ENCODE results near the gene TSPAN3. TPM values are rescaled to one million over a fixed set of nuclear protein-coding genes. Genes with fewer than 3 reads are reported as not detected.

Gene TSPAN3
- total RNA-seq, 1 donor from 2014 or later, result 236 TPM

DNA sequence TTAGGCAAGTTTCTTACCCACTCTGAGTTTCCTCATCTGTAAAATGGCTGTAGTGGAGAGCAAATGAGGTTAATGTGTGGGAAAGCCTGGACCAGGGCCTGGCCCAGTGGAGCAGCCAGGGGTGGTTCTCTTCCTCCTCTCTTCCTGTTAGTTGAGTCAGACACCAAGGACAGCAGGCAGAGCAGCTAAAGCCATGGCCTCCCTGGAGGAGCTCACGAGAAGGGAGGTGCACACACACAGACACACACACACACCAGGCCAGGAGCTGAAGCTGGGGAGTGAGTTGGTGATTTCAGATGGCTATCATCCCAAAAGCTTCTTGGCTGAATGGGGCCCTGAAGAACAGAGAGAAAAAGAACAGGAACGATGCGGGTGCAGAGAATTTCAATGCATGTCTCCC is 33.2 kb upstream of the TSPAN3 start:
- Histone ChIP-seq H3K27me3 (ENCODE audit: control insufficient read depth in 3 of 3, insufficient read depth in 3 of 3, low read length in 3 of 3) (no peaks in the 10 kb centered on the region), H3K27ac (ENCODE audit: low read depth, low read length) (no peak overlapping the region), H3K4me3 (ENCODE audit: low read length in 3 of 3) (no peak overlapping the region), H3K36me3 (ENCODE audit: control insufficient read depth in 3 of 3, insufficient read depth in 3 of 3, low read length in 3 of 3) (no peaks in the 10 kb centered on the region), H3K4me1 (ENCODE audit: control insufficient read depth in 3 of 3, insufficient read depth in 3 of 3, low read length in 3 of 3) (peaks cover 25 to 34% (median 28%) of the 10 kb centered on the region in 3 donors), H3K9me3 (ENCODE audit: control insufficient read depth in 3 of 3, low read length in 3 of 3) (no peaks in the 10 kb centered on the region), H3K9ac (ENCODE audit: low read depth in 1 of 3, low read length in 3 of 3) (no peak overlapping the region)

DNA sequence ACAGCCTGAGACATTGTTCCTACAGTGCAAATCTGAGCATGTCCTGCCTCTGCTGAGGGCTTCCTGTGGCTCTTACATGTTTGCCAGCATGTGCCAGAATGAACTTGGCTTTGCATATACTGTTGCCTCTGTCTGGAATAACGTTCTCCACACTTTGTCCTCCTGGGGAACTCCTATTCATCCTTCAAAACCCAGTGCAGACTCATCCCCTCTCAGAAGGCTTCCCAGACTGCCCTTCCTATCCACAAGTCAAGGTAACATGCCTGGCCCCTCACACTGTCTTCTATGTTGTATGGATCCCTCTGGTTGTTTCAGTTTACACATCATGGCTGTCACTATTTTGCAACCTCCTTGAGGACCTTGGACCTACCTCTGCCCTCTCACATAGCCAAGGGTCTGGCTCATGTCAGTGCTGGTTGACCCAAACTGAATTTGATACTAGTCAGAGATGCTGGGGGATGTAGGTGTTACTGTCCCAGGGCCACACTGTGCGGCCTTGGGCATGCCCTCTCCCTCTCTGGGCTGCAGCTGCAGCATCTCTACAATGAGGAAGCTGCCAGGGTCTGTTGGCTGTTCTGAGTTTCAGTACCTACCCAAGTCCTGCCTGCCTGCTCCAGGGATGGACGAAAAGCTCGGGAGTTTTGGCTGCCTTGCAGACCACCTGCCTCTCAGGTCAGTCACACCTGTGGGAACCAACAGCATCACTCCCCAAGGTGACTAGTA is 29.0 kb upstream of the TSPAN3 start:
- no peak overlapping the region for H3K27ac ChIP-seq (ENCODE audit: low read depth, low read length)
- H3K4me3 ChIP-seq (ENCODE audit: low read length in 3 of 3), result no peak overlapping the region
- no peaks in the 10 kb centered on the region for H3K27me3 ChIP-seq (ENCODE audit: control insufficient read depth in 3 of 3, insufficient read depth in 3 of 3, low read length in 3 of 3)
- H3K36me3 ChIP-seq (ENCODE audit: control insufficient read depth in 3 of 3, insufficient read depth in 3 of 3, low read length in 3 of 3), result no peaks in the 10 kb centered on the region
- peaks cover 5 to 10% (median 6%) of the 10 kb centered on the region in 3 donors for H3K4me1 ChIP-seq (ENCODE audit: control insufficient read depth in 3 of 3, insufficient read depth in 3 of 3, low read length in 3 of 3)
- H3K9ac ChIP-seq (ENCODE audit: low read depth in 1 of 3, low read length in 3 of 3), result no peak overlapping the region
- no peaks in the 10 kb centered on the region for H3K9me3 ChIP-seq (ENCODE audit: control insufficient read depth in 3 of 3, low read length in 3 of 3)

DNA sequence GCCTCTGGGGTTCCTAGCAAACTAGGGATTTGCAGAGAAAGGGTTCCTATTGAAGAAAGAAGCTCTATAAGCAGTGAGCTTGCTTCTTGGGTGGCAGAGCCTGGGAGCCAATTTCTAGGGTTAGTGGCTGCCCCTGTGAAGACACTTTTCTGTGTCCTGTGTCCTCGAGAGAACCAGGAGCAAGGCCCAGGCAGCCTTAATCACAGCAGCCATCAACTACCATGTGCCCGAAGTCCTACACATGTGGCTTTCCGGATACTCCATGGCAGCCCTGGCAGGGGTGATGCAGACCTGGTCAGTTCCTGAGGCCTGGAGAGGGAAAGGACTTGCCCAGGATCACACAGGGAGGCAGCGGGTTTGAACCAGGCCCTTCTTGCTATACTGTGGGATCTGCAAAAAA is 27.7 kb upstream of the TSPAN3 start:
- H3K4me3 ChIP-seq (ENCODE audit: low read length in 3 of 3), result no peak overlapping the region
- no peak overlapping the region for H3K27ac ChIP-seq (ENCODE audit: low read depth, low read length)
- no peaks in the 10 kb centered on the region for H3K4me1 ChIP-seq (ENCODE audit: control insufficient read depth in 3 of 3, insufficient read depth in 3 of 3, low read length in 3 of 3)
- H3K9ac ChIP-seq (ENCODE audit: low read depth in 1 of 3, low read length in 3 of 3), result no peak overlapping the region
- H3K9me3 ChIP-seq (ENCODE audit: control insufficient read depth in 3 of 3, low read length in 3 of 3), result no peaks in the 10 kb centered on the region
- H3K27me3 ChIP-seq (ENCODE audit: control insufficient read depth in 3 of 3, insufficient read depth in 3 of 3, low read length in 3 of 3), result no peaks in the 10 kb centered on the region
- no peaks in the 10 kb centered on the region for H3K36me3 ChIP-seq (ENCODE audit: control insufficient read depth in 3 of 3, insufficient read depth in 3 of 3, low read length in 3 of 3)

DNA sequence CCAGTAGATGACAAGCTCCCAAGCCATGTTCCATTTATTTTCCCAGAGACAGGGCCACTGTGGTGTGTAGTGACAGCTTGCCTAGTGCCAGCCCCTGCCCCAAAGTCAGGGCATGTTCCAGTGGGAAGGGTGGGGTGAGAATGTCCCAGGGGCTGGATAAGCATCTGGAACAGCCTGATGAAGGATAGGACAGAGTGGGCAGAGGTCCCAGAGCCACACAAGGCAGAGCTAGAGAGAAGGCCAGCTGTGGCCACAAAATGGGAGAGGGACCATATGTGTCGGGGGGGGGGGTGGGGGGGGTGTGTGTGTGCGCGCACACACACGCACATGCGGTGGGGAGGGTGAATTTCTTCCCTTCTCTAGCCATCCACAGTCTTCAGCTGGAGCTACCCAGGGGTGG is 27.0 kb upstream of the TSPAN3 start:
- no peak overlapping the region for H3K27ac ChIP-seq (ENCODE audit: low read depth, low read length)
- H3K4me1 ChIP-seq (ENCODE audit: control insufficient read depth in 3 of 3, insufficient read depth in 3 of 3, low read length in 3 of 3), result no peaks in the 10 kb centered on the region
- no peaks in the 10 kb centered on the region for H3K9me3 ChIP-seq (ENCODE audit: control insufficient read depth in 3 of 3, low read length in 3 of 3)
- H3K36me3 ChIP-seq (ENCODE audit: control insufficient read depth in 3 of 3, insufficient read depth in 3 of 3, low read length in 3 of 3), result no peaks in the 10 kb centered on the region
- no peak overlapping the region for H3K4me3 ChIP-seq (ENCODE audit: low read length in 3 of 3)
- H3K27me3 ChIP-seq (ENCODE audit: control insufficient read depth in 3 of 3, insufficient read depth in 3 of 3, low read length in 3 of 3), result no peaks in the 10 kb centered on the region
- H3K9ac ChIP-seq (ENCODE audit: low read depth in 1 of 3, low read length in 3 of 3), result no peak overlapping the region

DNA sequence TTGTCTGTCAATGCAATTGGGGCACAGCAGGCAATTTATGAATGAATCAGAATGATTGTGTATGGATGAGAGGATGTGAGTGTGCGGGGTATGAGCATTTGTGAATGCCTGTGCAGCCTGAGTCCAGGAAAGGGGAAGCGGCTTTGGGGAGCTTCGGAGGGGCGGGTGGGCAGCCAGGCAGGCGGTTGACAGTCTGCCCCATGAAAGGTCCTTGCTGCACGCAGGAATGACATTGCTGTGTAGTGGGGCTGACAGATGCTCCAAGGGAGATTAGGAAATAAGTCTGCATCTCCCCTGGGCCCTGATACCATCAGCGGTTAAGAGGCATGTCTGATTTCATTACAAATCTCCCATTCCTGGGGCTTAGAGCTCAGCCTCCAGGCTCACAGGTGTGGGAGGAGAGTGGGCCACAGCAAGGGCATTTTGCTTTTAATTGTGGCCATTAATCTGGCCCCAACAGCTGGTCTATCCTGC is 26.4 kb upstream of the TSPAN3 start:
- no peak overlapping the region for H3K4me3 ChIP-seq (ENCODE audit: low read length in 3 of 3)
- H3K4me1 ChIP-seq (ENCODE audit: control insufficient read depth in 3 of 3, insufficient read depth in 3 of 3, low read length in 3 of 3), result no peaks in the 10 kb centered on the region
- no peaks in the 10 kb centered on the region for H3K9me3 ChIP-seq (ENCODE audit: control insufficient read depth in 3 of 3, low read length in 3 of 3)
- H3K9ac ChIP-seq (ENCODE audit: low read depth in 1 of 3, low read length in 3 of 3), result no peak overlapping the region
- H3K27me3 ChIP-seq (ENCODE audit: control insufficient read depth in 3 of 3, insufficient read depth in 3 of 3, low read length in 3 of 3), result no peaks in the 10 kb centered on the region
- no peaks in the 10 kb centered on the region for H3K36me3 ChIP-seq (ENCODE audit: control insufficient read depth in 3 of 3, insufficient read depth in 3 of 3, low read length in 3 of 3)
- H3K27ac ChIP-seq (ENCODE audit: low read depth, low read length), result no peak overlapping the region

DNA sequence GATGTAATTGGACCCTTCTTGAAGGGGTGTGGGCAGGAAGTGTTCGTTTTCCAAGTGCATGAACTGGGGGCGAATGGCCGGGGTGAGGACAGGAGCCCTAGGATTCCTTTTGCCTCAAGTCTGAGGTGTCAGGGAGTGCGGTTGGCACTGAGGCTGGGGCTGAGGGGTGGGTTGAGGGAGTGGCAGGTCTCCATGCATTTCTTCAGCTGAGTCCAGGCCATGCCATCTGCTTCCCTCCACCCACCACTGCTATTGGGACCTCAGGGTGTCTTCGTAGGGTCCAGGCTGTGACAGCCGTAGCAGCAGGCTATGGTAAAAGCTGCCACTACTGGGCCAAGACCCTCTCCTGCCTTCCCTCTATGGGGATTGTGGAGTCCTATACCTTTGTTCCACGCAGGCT is 25.6 kb upstream of the TSPAN3 start:
- no peaks in the 10 kb centered on the region for H3K4me1 ChIP-seq (ENCODE audit: control insufficient read depth in 3 of 3, insufficient read depth in 3 of 3, low read length in 3 of 3)
- H3K27ac ChIP-seq (ENCODE audit: low read depth, low read length), result no peak overlapping the region
- no peaks in the 10 kb centered on the region for H3K9me3 ChIP-seq (ENCODE audit: control insufficient read depth in 3 of 3, low read length in 3 of 3)
- H3K27me3 ChIP-seq (ENCODE audit: control insufficient read depth in 3 of 3, insufficient read depth in 3 of 3, low read length in 3 of 3), result no peaks in the 10 kb centered on the region
- H3K9ac ChIP-seq (ENCODE audit: low read depth in 1 of 3, low read length in 3 of 3), result no peak overlapping the region
- H3K4me3 ChIP-seq (ENCODE audit: low read length in 3 of 3), result no peak overlapping the region
- no peaks in the 10 kb centered on the region for H3K36me3 ChIP-seq (ENCODE audit: control insufficient read depth in 3 of 3, insufficient read depth in 3 of 3, low read length in 3 of 3)

DNA sequence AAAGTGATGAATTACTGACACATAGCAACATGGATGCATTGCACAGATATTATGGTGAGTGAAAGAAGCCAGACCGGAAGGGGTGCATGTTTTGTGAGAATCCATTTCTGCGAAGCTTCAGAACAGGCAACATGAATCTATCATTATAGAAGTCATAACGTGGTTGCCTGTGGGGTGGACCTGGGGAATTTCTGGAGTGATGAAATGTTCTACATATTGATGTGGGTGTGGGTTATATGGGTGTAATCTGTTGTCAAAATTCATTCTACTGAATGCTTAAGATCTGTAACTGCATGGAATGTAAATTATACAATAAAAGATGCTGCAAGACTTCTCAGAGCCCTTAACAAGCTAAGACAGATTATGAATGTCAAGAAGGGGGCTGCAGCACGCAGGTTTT is 25.2 kb upstream of the TSPAN3 start:
- no peaks in the 10 kb centered on the region for H3K9me3 ChIP-seq (ENCODE audit: control insufficient read depth in 3 of 3, low read length in 3 of 3)
- H3K4me3 ChIP-seq (ENCODE audit: low read length in 3 of 3), result no peak overlapping the region
- H3K27ac ChIP-seq (ENCODE audit: low read depth, low read length), result no peak overlapping the region
- H3K36me3 ChIP-seq (ENCODE audit: control insufficient read depth in 3 of 3, insufficient read depth in 3 of 3, low read length in 3 of 3), result no peaks in the 10 kb centered on the region
- no peaks in the 10 kb centered on the region for H3K27me3 ChIP-seq (ENCODE audit: control insufficient read depth in 3 of 3, insufficient read depth in 3 of 3, low read length in 3 of 3)
- H3K9ac ChIP-seq (ENCODE audit: low read depth in 1 of 3, low read length in 3 of 3), result no peak overlapping the region
- no peaks in the 10 kb centered on the region for H3K4me1 ChIP-seq (ENCODE audit: control insufficient read depth in 3 of 3, insufficient read depth in 3 of 3, low read length in 3 of 3)

DNA sequence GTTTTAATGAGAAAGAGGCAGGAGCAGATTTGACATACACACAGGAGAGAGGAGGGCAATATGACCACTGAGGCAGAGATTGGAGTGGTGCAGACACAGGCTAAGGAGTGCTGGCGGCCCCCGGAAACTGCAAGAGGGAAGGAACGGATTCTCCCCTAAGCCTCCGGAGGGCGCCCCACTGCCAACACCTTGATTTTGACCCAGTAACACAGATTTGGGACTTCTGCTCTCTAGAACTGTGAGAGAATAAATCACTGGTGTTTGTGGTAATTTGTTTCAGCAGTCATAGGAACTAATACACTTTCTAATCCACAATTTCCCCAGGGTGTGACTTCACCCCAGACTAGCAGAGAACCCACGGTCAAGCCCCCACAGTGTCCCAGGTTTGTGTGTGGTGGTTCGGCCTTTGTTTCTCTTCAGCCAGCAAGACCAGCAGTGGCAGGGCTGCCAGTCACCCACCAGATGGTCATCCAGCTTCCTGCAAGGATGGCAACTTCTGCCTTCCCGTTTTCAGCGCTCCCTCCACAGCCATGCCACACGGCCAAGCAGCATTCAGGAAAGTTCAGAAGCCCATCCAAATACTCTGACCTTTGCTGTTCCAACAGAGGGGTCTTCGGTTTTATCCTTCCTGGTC is 23.6 kb upstream of the TSPAN3 start:
- Histone ChIP-seq H3K9ac (ENCODE audit: low read depth in 1 of 3, low read length in 3 of 3) (no peak overlapping the region), H3K4me1 (ENCODE audit: control insufficient read depth in 3 of 3, insufficient read depth in 3 of 3, low read length in 3 of 3) (no peaks in the 10 kb centered on the region), H3K27me3 (ENCODE audit: control insufficient read depth in 3 of 3, insufficient read depth in 3 of 3, low read length in 3 of 3) (no peaks in the 10 kb centered on the region), H3K27ac (ENCODE audit: low read depth, low read length) (no peak overlapping the region), H3K36me3 (ENCODE audit: control insufficient read depth in 3 of 3, insufficient read depth in 3 of 3, low read length in 3 of 3) (no peaks in the 10 kb centered on the region), H3K4me3 (ENCODE audit: low read length in 3 of 3) (no peak overlapping the region), H3K9me3 (ENCODE audit: control insufficient read depth in 3 of 3, low read length in 3 of 3) (no peaks in the 10 kb centered on the region)

DNA sequence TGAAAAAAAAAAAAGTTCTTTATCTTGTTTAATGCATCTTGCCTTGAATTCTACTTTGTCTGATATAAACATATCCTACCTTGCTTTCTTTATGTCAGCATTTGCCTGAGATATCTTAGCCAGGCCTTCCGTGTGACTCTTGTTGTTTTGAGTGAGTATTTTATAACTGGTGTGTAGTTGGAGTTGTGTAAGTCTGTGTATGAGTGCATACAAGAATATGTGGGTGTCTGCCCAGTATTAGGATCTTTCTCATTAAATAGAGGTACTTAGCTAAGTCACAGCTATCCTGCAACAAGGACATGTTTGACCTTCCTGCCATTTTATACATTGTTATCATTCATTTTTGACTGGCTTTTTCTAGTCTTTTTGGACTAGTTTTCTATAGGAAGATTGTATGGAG is 22.5 kb upstream of the TSPAN3 start:
- Histone ChIP-seq H3K27ac (ENCODE audit: low read depth, low read length) (no peak overlapping the region), H3K9ac (ENCODE audit: low read depth in 1 of 3, low read length in 3 of 3) (no peak overlapping the region), H3K4me1 (ENCODE audit: control insufficient read depth in 3 of 3, insufficient read depth in 3 of 3, low read length in 3 of 3) (no peaks in the 10 kb centered on the region), H3K36me3 (ENCODE audit: control insufficient read depth in 3 of 3, insufficient read depth in 3 of 3, low read length in 3 of 3) (no peaks in the 10 kb centered on the region), H3K27me3 (ENCODE audit: control insufficient read depth in 3 of 3, insufficient read depth in 3 of 3, low read length in 3 of 3) (no peaks in the 10 kb centered on the region), H3K9me3 (ENCODE audit: control insufficient read depth in 3 of 3, low read length in 3 of 3) (no peaks in the 10 kb centered on the region), H3K4me3 (ENCODE audit: low read length in 3 of 3) (no peak overlapping the region)

DNA sequence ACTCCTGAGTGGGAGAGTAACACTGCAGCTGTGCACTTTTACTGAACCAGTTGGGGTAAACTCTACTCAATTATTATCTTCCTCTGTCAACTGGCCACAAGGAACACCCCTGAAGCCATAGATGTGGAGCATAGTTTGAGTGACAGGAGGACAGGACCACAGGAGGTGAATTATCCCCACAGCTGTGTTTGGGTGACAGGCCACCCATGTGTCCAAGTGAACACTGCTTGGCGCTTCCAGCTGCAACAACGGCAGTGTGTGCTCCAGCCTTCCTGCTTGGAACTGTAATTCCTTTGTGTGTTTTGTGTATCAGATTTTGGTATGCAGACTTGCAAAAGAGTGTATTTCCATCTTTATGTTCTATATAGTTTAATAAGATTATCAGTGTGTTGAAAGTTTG is 20.2 kb upstream of the TSPAN3 start:
- Histone ChIP-seq H3K4me3 (ENCODE audit: low read length in 3 of 3) (no peak overlapping the region), H3K36me3 (ENCODE audit: control insufficient read depth in 3 of 3, insufficient read depth in 3 of 3, low read length in 3 of 3) (no peaks in the 10 kb centered on the region), H3K27ac (ENCODE audit: low read depth, low read length) (no peak overlapping the region), H3K27me3 (ENCODE audit: control insufficient read depth in 3 of 3, insufficient read depth in 3 of 3, low read length in 3 of 3) (no peaks in the 10 kb centered on the region), H3K9me3 (ENCODE audit: control insufficient read depth in 3 of 3, low read length in 3 of 3) (no peaks in the 10 kb centered on the region), H3K9ac (ENCODE audit: low read depth in 1 of 3, low read length in 3 of 3) (no peak overlapping the region), H3K4me1 (ENCODE audit: control insufficient read depth in 3 of 3, insufficient read depth in 3 of 3, low read length in 3 of 3) (no peaks in the 10 kb centered on the region)
